Smooth muscle cell (in vitro differentiated cells): ENCODE data around the gene TSHZ1. TPM values are rescaled to one million over a fixed set of nuclear protein-coding genes. Genes with fewer than 3 reads are reported as not detected.

Experiments
- DNase-seq: peaks from one replicate; lab custom pipeline; 2025; ENCODE audit not compliant: unreplicated experiment; lab: John Stamatoyannopoulos, UW
- H2AFZ ChIP-seq: fragments of 200-600 bp; sonication (generic); 2 replicates; pipeline ENCODE4 v1.6.0; 2016; ENCODE audit warnings: antibody characterized with exemption, low read depth, mild to moderate bottlenecking
- H3F3A ChIP-seq: fragments of 200-600 bp; sonication (generic); 2 replicates; pipeline ENCODE4 v1.6.0; 2017; ENCODE audit warnings: antibody characterized with exemption, low read depth
- H3K27ac ChIP-seq: fragments of 200-600 bp; sonication (generic); 2 replicates; pipeline ENCODE4 v1.5.1; 2016; ENCODE audit warnings: low read depth, mild to moderate bottlenecking
- H3K27me3 ChIP-seq: fragments of 200-600 bp; sonication (generic); 2 replicates; pipeline ENCODE4 v1.6.1; 2016; ENCODE audit warnings: low read depth, mild to moderate bottlenecking
- H3K36me3 ChIP-seq: fragments of 200-600 bp; sonication (generic); 2 replicates; pipeline ENCODE4 v1.5.1; 2016; ENCODE audit warnings: low read depth
- H3K4me1 ChIP-seq: fragments of 200-600 bp; sonication (generic); 2 replicates; pipeline ENCODE4 v1.5.1; 2016; ENCODE audit warnings: low read depth
- H3K4me2 ChIP-seq: fragments of 200-600 bp; sonication (generic); 2 replicates; pipeline ENCODE4 v1.6.0; 2016; ENCODE audit warnings: mild to moderate bottlenecking
- H3K4me3 ChIP-seq: fragments of 200-600 bp; sonication (generic); 2 replicates; pipeline ENCODE4 v1.5.1; 2016; ENCODE audit warnings: mild to moderate bottlenecking
- H3K79me2 ChIP-seq: fragments of 200-600 bp; sonication (generic); 2 replicates; pipeline ENCODE4 v1.6.0; 2016; ENCODE audit warnings: low read depth, mild to moderate bottlenecking
- H3K9ac ChIP-seq: fragments of 200-600 bp; sonication (generic); 2 replicates; pipeline ENCODE4 v1.6.0; 2016; ENCODE audit warnings: low read depth
- H3K9me3 ChIP-seq: fragments of 200-600 bp; sonication (generic); replicated peaks from 2 replicates; pipeline ENCODE4 v1.5.1; 2016; ENCODE audit warnings: low read depth
- H4K20me1 ChIP-seq: fragments of 200-600 bp; sonication (generic); 2 replicates; pipeline ENCODE4 v1.6.0; 2016; ENCODE audit warnings: low read depth
- WGBS: methylation state at CpG from one replicate; pipeline ENCODE4 v1.1.7; 2016; ENCODE audit warnings: low lambda C conversion rate; 5-methylcytosine and 5-hydroxymethylcytosine counted together
- polyA plus RNA-seq: library from polyadenylated mRNA; unstranded; fragments of >200 nt; fragmentation: Nextera tagmentation; extraction: Ambion mirVana; gene quantifications from 2 replicates; pipeline ENCODE4 v1.2.1, GENCODE V29; 2016
- total RNA-seq: library from RNA; depleted of rRNA; stranded (reverse); fragments of >200 nt; gene quantifications from 2 replicates; pipeline ENCODE4 v1.2.3, GENCODE V29; 2014
- TF ChIP-seq, protein P1 (sequence below): fragments of 200-600 bp; sonication (generic); IDR thresholded peaks from 2 replicates; pipeline ENCODE4 v1.5.1; 2017; ENCODE audit warnings: borderline replicate concordance, mild to moderate bottlenecking, antibody characterized with exemption; ENCODE audit not compliant: insufficient read depth, poor library complexity, severe bottlenecking

The TSHZ1 gene
- total and polyA plus RNA-seq, 2 experiments from 2014 or later = 21.3 to 26.1 TPM

DNA sequence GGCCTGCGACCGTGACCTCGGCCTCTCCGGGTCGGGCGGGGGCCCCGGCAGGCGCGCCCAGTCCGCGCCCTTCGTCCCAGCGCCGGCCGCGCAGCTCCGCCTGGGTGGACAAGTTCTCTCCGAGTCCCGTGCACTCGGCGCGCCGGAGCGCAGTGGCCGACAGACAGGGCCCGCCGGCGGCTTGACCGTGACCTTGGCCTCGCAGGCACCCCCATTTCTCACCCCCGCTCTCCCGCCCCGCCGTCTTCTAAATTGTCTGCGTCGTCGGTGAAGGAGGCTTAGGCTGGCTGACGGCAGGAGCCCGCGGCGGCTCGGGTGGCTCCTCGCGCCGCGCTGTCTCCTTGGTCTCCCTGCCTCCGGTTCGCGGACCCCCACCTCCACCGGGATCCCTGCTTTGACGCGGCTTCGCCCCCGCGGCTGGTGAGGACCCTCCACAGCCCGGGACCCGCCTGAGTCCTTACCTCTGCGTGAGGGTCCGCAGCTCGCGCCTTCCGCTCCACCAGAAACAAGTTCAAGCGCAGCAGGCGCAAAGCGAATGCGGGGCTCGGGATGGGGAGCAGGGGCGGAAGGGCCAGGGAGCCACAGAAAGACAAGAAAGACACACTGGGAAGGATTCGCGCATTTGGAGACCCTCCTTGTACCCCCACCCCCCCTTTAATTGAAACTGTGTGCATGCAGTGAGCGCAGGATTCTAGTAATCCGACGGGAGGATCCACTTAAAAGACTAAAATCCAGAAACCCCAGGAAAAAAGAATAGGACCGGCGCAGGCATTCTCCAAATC, 5.7 kb upstream of the TSHZ1 start:
- WGBS = 2% methylated on average over 65 of the region's 75 CpGs
- H3K9me3 ChIP-seq = no peaks in the 10 kb centered on the region
- no peaks in the 10 kb centered on the region for H3K36me3 ChIP-seq
- TF ChIP-seq, protein P1, sequence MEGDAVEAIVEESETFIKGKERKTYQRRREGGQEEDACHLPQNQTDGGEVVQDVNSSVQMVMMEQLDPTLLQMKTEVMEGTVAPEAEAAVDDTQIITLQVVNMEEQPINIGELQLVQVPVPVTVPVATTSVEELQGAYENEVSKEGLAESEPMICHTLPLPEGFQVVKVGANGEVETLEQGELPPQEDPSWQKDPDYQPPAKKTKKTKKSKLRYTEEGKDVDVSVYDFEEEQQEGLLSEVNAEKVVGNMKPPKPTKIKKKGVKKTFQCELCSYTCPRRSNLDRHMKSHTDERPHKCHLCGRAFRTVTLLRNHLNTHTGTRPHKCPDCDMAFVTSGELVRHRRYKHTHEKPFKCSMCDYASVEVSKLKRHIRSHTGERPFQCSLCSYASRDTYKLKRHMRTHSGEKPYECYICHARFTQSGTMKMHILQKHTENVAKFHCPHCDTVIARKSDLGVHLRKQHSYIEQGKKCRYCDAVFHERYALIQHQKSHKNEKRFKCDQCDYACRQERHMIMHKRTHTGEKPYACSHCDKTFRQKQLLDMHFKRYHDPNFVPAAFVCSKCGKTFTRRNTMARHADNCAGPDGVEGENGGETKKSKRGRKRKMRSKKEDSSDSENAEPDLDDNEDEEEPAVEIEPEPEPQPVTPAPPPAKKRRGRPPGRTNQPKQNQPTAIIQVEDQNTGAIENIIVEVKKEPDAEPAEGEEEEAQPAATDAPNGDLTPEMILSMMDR = no peak
- H2AFZ ChIP-seq = peak overlapping the region; percentile 21
- peaks cover 29% of the 10 kb centered on the region for H3K4me1 ChIP-seq
- H3K79me2 ChIP-seq = peaks cover 88% of the 10 kb centered on the region
- no peak for DNase-seq
- H3F3A ChIP-seq = peaks cover 8% of the 10 kb centered on the region
- no peaks in the 10 kb centered on the region for H3K27me3 ChIP-seq
- H4K20me1 ChIP-seq = peaks cover 81% of the 10 kb centered on the region
- peak overlapping the region; percentile 78 for H3K9ac ChIP-seq
- peak overlapping the region; percentile 91 for H3K4me3 ChIP-seq
- H3K27ac ChIP-seq = peak overlapping the region; percentile 82
- peak overlapping the region; percentile 96 for H3K4me2 ChIP-seq

GRCh38 chr18:75205514-75206132, 5.0 kb upstream of the TSHZ1 start:
- peak overlapping the region; percentile 82 for H3K27ac ChIP-seq
- peaks cover 87% of the 10 kb centered on the region for H3K79me2 ChIP-seq
- TF ChIP-seq, protein P1 = no peak
- H3K4me1 ChIP-seq = peaks cover 33% of the 10 kb centered on the region
- H3K4me3 ChIP-seq = peak overlapping the region; percentile 91
- peaks cover 74% of the 10 kb centered on the region for H4K20me1 ChIP-seq
- DNase-seq = no peak
- H3K9ac ChIP-seq = peak overlapping the region; percentile 78
- no peaks in the 10 kb centered on the region for H3K36me3 ChIP-seq
- H3F3A ChIP-seq = peaks cover 11% of the 10 kb centered on the region
- WGBS = under 1% methylated on average over 16 of the region's 16 CpGs
- H3K4me2 ChIP-seq = peak overlapping the region; percentile 96
- peak overlapping the region; percentile 21 for H2AFZ ChIP-seq
- H3K27me3 ChIP-seq = no peaks in the 10 kb centered on the region
- no peaks in the 10 kb centered on the region for H3K9me3 ChIP-seq

DNA sequence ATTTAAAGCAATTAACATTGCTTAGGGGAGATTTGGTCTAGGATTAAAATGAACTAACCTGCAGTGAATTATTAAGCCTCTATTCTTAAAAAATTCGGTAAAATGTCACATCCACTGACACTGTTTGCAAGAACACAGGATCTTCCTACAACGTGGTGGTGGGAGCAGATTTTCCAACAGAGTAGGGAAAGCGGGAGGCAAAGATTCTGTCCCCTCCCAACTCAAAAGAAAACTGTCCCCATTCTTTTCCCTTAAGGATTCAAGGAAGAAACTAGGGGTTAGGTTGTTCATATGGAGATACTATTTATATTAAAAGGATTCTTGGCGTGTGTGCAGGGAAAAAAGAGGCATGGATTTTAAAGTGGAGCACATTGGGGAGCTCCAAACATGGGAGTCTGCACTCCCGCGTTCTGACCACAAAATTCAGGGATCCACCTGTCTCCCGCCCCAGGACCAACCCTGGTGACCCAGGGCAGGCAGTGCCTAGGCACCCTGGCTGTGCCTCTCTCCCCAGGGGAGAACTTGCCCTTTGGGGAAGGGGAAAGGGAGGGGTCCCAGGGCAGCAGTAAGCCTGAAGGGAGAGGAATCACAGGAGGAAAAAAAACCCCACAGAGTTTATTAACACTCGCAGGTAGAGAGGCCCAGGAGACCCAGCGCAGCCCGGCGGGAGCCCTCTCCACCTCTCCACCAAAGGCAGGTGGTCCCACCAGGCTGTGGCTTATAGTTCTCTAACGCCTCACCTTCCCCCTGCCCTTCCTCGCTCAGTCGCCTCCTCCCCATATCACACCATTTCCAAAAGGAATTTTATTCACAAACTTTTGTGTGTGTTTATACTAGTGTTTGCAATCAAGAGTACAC, 3.9 kb upstream of the TSHZ1 start:
- H3K4me1 ChIP-seq = peaks cover 33% of the 10 kb centered on the region
- H2AFZ ChIP-seq = no peak overlapping the region
- H3F3A ChIP-seq = peaks cover 11% of the 10 kb centered on the region
- peak overlapping the region; percentile 96 for H3K4me2 ChIP-seq
- H4K20me1 ChIP-seq = peaks cover 64% of the 10 kb centered on the region
- no peaks in the 10 kb centered on the region for H3K27me3 ChIP-seq
- no peaks in the 10 kb centered on the region for H3K9me3 ChIP-seq
- peak overlapping the region; percentile 30 for H3K9ac ChIP-seq
- TF ChIP-seq, protein P1 = no peak
- H3K79me2 ChIP-seq = peaks cover 83% of the 10 kb centered on the region
- WGBS = 9% methylated on average over 14 of the region's 14 CpGs
- H3K36me3 ChIP-seq = no peaks in the 10 kb centered on the region
- no peak for DNase-seq
- H3K27ac ChIP-seq = peak overlapping the region; percentile 82
- peak overlapping the region; percentile 91 for H3K4me3 ChIP-seq
